Activated CD4-positive, alpha-beta T cell treated with anti-CD3 and anti-CD28 coated beads, Interleukin-2, amount 10 ng/mL, durations not matched to agents 7 days and 5 days (primary cell): ENCODE results near the gene AMFR. TPM values are rescaled to one million over a fixed set of nuclear protein-coding genes. Genes with fewer than 3 reads are reported as not detected.

Source experiments
- CTCF ChIA-PET: fragments of 350-600 bp; sonication (Branson Sonifier 250); formaldehyde crosslinking; loops from one replicate; lab custom pipeline; 2021; ENCODE audit warnings: antibody characterized with exemption; lab: Charles Lee
- POLR2A ChIA-PET: fragments of 350-600 bp; sonication (Branson Sonifier 250); formaldehyde crosslinking; loops from one replicate; lab custom pipeline; 2021; ENCODE audit warnings: antibody characterized with exemption; lab: Charles Lee
- DNase-seq: peaks from one replicate; pipeline ENCODE4 v3.0.0-alpha.2; 2020
- H3K27ac Mint-ChIP-seq: one replicate; pipeline ENCODE4 v1.8.0; 2021; ENCODE audit warnings: mild to moderate bottlenecking, moderate library complexity, mixed read lengths
- H3K27me3 Mint-ChIP-seq: one replicate; pipeline ENCODE4 v1.8.0; 2021; ENCODE audit warnings: mixed read lengths
- H3K36me3 Mint-ChIP-seq: one replicate; pipeline ENCODE4 v1.8.0; 2021; ENCODE audit warnings: low read depth, mixed read lengths
- H3K4me1 Mint-ChIP-seq: one replicate; pipeline ENCODE4 v1.8.0; 2021; ENCODE audit warnings: mixed read lengths
- H3K4me3 Mint-ChIP-seq: one replicate; pipeline ENCODE4 v1.8.0; 2021; ENCODE audit warnings: mild to moderate bottlenecking, moderate library complexity, mixed read lengths
- H3K9me3 Mint-ChIP-seq: one replicate; pipeline ENCODE4 v1.8.0; 2021; ENCODE audit warnings: mixed read lengths
- total RNA-seq, 2 experiments: library from RNA; stranded (reverse); gene quantifications; one replicate each; pipeline ENCODE4 v1.2.3, GENCODE V29; 2021

Gene AMFR
- total RNA-seq, 2 experiments from 2014 or later = 52.5 to 58.5 TPM

DNA sequence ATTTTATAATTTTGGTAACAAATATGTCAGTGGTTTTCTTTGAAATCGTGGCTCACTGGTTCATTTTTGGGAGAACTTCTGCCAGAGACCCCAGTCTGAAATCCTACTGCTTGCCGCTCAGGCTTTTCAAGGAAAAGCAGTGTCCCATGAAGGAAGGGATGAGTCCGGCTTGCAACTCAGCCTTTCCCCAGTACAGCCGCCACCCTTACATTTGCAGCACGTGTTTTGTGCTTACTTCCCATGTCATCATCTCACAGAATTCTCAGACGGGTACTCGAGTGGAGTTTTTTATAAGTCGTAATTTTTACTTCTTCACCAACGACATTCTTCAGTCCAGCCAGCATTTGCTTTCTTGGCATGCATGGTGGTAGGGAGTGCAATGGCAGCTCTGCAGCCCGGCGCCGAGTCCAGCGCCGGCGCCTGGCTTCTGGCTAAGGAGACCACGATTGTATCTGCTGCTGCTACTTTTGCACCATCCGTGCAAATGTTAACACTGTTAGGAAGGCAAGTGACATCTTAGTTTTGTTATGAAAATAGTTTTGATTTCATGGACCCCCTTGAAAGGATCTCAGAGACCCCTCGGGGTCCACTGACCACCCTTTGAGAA, 111.0 kb downstream of the AMFR start:
- H3K27me3 Mint-ChIP-seq = peaks cover 3% of the 10 kb centered on the region
- POLR2A ChIA-PET = no interaction called here
- no peaks in the 10 kb centered on the region for H3K36me3 Mint-ChIP-seq
- no peak for DNase-seq
- CTCF ChIA-PET = interaction anchor here (0.7 kb wide), 1 partner anchor 184 kb away, joined by 3 read pairs; no protein-coding TSS in a partner anchor
- H3K9me3 Mint-ChIP-seq = no peaks in the 10 kb centered on the region
- H3K27ac Mint-ChIP-seq = no peak overlapping the region
- no peak overlapping the region for H3K4me3 Mint-ChIP-seq
- H3K4me1 Mint-ChIP-seq = peaks cover 10% of the 10 kb centered on the region

DNA sequence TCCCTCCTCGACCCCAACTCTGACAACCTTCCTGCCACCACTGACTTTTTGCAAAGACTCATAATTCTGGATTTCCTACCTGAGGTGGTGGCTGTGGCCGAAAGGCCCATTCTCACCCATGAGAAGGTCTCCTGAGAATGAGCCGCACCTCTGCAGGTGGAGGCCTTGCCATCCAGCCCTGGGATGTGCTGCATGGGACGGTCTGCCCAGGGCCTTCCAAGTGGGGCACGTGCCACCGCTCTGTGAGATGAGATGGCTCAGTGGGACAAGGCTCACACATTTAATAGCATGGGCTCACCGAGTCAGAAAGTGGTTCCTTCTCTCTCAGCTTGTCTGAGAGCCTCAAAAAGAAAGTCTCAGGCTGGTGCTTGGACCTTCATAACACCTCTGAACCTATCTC, 112.8 kb downstream of the AMFR start:
- peaks cover 2% of the 10 kb centered on the region for H3K4me1 Mint-ChIP-seq
- H3K9me3 Mint-ChIP-seq = no peaks in the 10 kb centered on the region
- no peak overlapping the region for H3K27ac Mint-ChIP-seq
- H3K27me3 Mint-ChIP-seq = peaks cover 3% of the 10 kb centered on the region
- ChIA-PET POLR2A (no interaction called here), CTCF (no interaction called here)
- H3K36me3 Mint-ChIP-seq = no peaks in the 10 kb centered on the region
- no peak for DNase-seq
- no peak overlapping the region for H3K4me3 Mint-ChIP-seq

DNA sequence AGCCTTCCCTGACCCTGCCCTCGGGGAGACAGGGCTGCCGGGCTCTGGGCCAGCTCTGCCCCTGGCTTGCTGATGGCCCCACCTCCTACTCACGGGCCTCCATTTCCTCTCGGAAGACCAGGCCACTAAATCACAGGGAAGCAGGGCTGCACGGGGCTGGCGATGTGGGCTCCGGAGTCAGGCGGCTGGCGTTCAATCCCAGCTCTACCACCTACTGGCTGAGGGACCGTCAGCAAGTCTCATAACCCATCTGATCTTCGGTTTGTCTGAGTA, 113.4 kb downstream of the AMFR start:
- no peaks in the 10 kb centered on the region for H3K4me1 Mint-ChIP-seq
- ChIA-PET CTCF (interaction anchor here (1.4 kb wide), 1 partner anchor 11 kb away, joined by 3 read pairs; no protein-coding TSS in a partner anchor), POLR2A (no interaction called here)
- DNase-seq = no peak
- no peak overlapping the region for H3K27ac Mint-ChIP-seq
- no peaks in the 10 kb centered on the region for H3K36me3 Mint-ChIP-seq
- H3K9me3 Mint-ChIP-seq = no peaks in the 10 kb centered on the region
- H3K4me3 Mint-ChIP-seq = no peak overlapping the region
- H3K27me3 Mint-ChIP-seq = no peaks in the 10 kb centered on the region

Other genes starting within 250 kb of the AMFR start
- gene GNAO1, start 234.1 kb downstream of the AMFR start, total RNA-seq = 1 to 10 TPM; 4.2 to 4.5 TPM
- gene NUDT21, start 25.8 kb upstream of the AMFR start, total RNA-seq = 100 to 1,000 TPM; 213 to 241 TPM
- 10 to 100 TPM; 43.8 to 44.2 TPM for gene OGFOD1, start 26.0 kb upstream of the AMFR start, total RNA-seq
- 10 to 100 TPM; 16.7 to 21.5 TPM for gene BBS2, start 94.5 kb upstream of the AMFR start, total RNA-seq
- not detected for gene MT4, start 139.5 kb upstream of the AMFR start, total RNA-seq
- gene MT3, start 164.0 kb upstream of the AMFR start, total RNA-seq = 1 to 10 TPM; 3.0 to 3.8 TPM
- 100 to 1,000 TPM; 146 to 268 TPM for gene MT2A, start 183.0 kb upstream of the AMFR start, total RNA-seq
- 100 to 1,000 TPM; 100 to 154 TPM for gene MT1E, start 200.2 kb upstream of the AMFR start, total RNA-seq
- gene MT1M, start 207.1 kb upstream of the AMFR start, total RNA-seq = not detected
- gene MT1A, start 213.1 kb upstream of the AMFR start, total RNA-seq = not detected
- not detected for gene MT1B, start 226.3 kb upstream of the AMFR start, total RNA-seq
- gene MT1F, start 232.4 kb upstream of the AMFR start, total RNA-seq = 10 to 100 TPM; 19.6 to 24.3 TPM
- gene MT1G, start 242.5 kb upstream of the AMFR start, total RNA-seq = 10 to 100 TPM in 1 of 2 experiments, 1 to 10 TPM in 1; 8.0 to 10.2 TPM
- under 1 TPM; 0.62 TPM for gene MT1H, start 244.3 kb upstream of the AMFR start, total RNA-seq